Stromal cell of bone marrow (primary cell): ENCODE data around the gene CISH.

Source experiments
- DNase-seq: peaks from one replicate; pipeline ENCODE4 v3.0.0-alpha.2; 2012; ENCODE audit warnings: low read depth

The CISH gene

GRCh38 chr3:50568947-50569749, 42.4 kb downstream of the CISH start, which contains the start of gene HEMK1:
Gene HEMK1 (plus strand): TSS chr3:50569522. CDS start chr3:50571105, 1,583 bp downstream.
- DNase-seq, result peak; percentile 89

- peak; percentile 84 for DNase-seq
Measured at GRCh38 chr3:50567386-50568167, 44.0 kb downstream of the CISH start, which contains the start of gene C3orf18. Gene C3orf18 (minus strand): TSS chr3:50567747. CDS start chr3:50565699, 2,048 bp downstream.

- DNase-seq, result no peak
Measured at GRCh38 chr3:50567011-50567385, 44.6 kb downstream of the CISH start.

- no peak for DNase-seq
Measured at GRCh38 chr3:50564321-50564720, 47.3 kb downstream of the CISH start.

GRCh38 chr3:50563867-50564266, 47.7 kb downstream of the CISH start:
- no peak for DNase-seq

GRCh38 chr3:50562861-50563260, 48.7 kb downstream of the CISH start:
- peak; percentile 65 for DNase-seq

- no peak for DNase-seq
Measured at GRCh38 chr3:50559702-50560101, 51.9 kb downstream of the CISH start.

- DNase-seq, result no peak
Measured at GRCh38 chr3:50557915-50558314, 53.7 kb downstream of the CISH start.

GRCh38 chr3:50557106-50557505, 54.5 kb downstream of the CISH start:
- DNase-seq, result no peak
